ENCODE results near the gene TSPYL1.

Gene TSPYL1

DNA sequence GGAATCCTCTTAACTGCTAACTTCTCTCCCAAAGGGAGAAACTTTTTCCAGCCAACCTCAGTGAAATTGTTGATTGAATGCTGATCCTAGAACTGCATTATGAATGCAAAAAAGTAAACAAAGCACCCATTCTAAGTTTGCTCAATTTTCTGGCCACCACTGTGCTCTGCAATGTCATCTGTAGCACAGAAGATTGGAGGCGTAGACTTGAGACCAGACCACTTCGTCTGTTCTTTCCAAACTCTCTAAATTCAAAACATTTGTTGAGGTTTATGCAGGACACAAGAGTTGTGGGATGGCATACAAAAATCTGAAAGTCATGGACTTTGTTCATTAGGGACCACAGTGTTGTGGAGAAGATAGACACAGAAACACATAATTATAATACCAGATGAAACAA is 11.1 kb upstream of the TSPYL1 start:
- Histone ChIP-seq H3K27ac (ENCODE audit: extremely low read depth, low read depth, low read length) (no peak overlapping the region), H3K4me1 (ENCODE audit: control insufficient read depth, insufficient read depth, low read length) (no peaks in the 10 kb centered on the region), H3K4me3 (ENCODE audit: low read depth, low read length) (no peak overlapping the region), H3K9me3 (ENCODE audit: control insufficient read depth, insufficient read depth, low read depth, low read length) (no peaks in the 10 kb centered on the region), H3K36me3 (ENCODE audit: control insufficient read depth in 2 of 2, insufficient read depth in 1 of 2, low read length in 2 of 2) (no peaks in the 10 kb centered on the region)
- TF ChIP-seq, protein P1, sequence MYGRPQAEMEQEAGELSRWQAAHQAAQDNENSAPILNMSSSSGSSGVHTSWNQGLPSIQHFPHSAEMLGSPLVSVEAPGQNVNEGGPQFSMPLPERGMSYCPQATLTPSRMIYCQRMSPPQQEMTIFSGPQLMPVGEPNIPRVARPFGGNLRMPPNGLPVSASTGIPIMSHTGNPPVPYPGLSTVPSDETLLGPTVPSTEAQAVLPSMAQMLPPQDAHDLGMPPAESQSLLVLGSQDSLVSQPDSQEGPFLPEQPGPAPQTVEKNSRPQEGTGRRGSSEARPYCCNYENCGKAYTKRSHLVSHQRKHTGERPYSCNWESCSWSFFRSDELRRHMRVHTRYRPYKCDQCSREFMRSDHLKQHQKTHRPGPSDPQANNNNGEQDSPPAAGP (tag by site-specific recombination; IDR thresholded peaks at IDR 0.05): no peak
- no peak for TF ChIP-seq ZNF211 (tag by site-specific recombination; IDR thresholded peaks at IDR 0.05; ENCODE audit: low read depth)
- TF ChIP-seq PRDM6 (tag by site-specific recombination; IDR thresholded peaks at IDR 0.05): no peak
- TF ChIP-seq GFI1B (tag by site-specific recombination; IDR thresholded peaks at IDR 0.05): no peak
- TF ChIP-seq ZNF140 (tag by site-specific recombination; IDR thresholded peaks at IDR 0.05): no peak
- no peak for TF ChIP-seq PRDM4 (tag by site-specific recombination; IDR thresholded peaks at IDR 0.05)
- no peak for TF ChIP-seq ZNF133 (tag by site-specific recombination; IDR thresholded peaks at IDR 0.05)
- TF ChIP-seq ZNF221 (tag by site-specific recombination; IDR thresholded peaks at IDR 0.05; ENCODE audit: borderline replicate concordance): no peak
- TF ChIP-seq ZBTB8A (tag by site-specific recombination; IDR thresholded peaks at IDR 0.05): no peak
- TF ChIP-seq SALL2 (tag by site-specific recombination; IDR thresholded peaks at IDR 0.05; ENCODE audit: borderline replicate concordance): no peak
- no peak for TF ChIP-seq ZBTB17 (tag by site-specific recombination; IDR thresholded peaks at IDR 0.05)
- no peak for TF ChIP-seq HIC1 (tag by site-specific recombination; IDR thresholded peaks at IDR 0.05)
- TF ChIP-seq ZFP41 (tag by site-specific recombination; IDR thresholded peaks at IDR 0.05; ENCODE audit: borderline replicate concordance): no peak
- no peak for TF ChIP-seq KLF16 (tag by site-specific recombination; IDR thresholded peaks at IDR 0.05)
- TF ChIP-seq HOXD13 (CRISPR knock-in tag; IDR thresholded peaks at IDR 0.05; ENCODE audit: borderline replicate concordance): no peak
- no peak for TF ChIP-seq IKZF3 (tag by site-specific recombination; IDR thresholded peaks at IDR 0.05)
- TF ChIP-seq, protein P2, sequence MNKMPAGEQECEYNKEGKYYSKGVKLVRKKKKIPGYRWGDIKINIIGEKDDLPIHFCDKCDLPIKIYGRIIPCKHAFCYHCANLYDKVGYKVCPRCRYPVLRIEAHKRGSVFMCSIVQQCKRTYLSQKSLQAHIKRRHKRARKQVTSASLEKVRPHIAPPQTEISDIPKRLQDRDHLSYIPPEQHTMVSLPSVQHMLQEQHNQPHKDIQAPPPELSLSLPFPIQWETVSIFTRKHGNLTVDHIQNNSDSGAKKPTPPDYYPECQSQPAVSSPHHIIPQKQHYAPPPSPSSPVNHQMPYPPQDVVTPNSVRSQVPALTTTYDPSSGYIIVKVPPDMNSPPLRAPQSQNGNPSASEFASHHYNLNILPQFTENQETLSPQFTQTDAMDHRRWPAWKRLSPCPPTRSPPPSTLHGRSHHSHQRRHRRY (tag by site-specific recombination; IDR thresholded peaks at IDR 0.05): no peak
- ChIA-PET CTCF (interaction anchor here (0.7 to 4.3 kb wide), 6 partner anchors 11 to 270 kb away, joined by 4 to 108 read pairs (median 18); partner anchors contain the start of gene TSPYL1), POLR2A (no interaction called here)

- no peaks in the 10 kb centered on the region for H3K9me3 ChIP-seq (ENCODE audit: control insufficient read depth, insufficient read depth, low read depth, low read length)
- CTCF ChIA-PET: interaction anchor here (0.6 to 4.3 kb wide), 14 partner anchors 10 to 273 kb away, joined by 3 to 108 read pairs (median 7); partner anchors contain the start of genes CALHM5 and TSPYL1
- no peaks in the 10 kb centered on the region for H3K36me3 ChIP-seq (ENCODE audit: control insufficient read depth in 2 of 2, insufficient read depth in 1 of 2, low read length in 2 of 2)
Measured at GRCh38 chr6:116289876-116290275, 10.1 kb upstream of the TSPYL1 start.

More at GRCh38 chr6:116289876-116290275, 10.1 kb upstream of the TSPYL1 start:
- Histone ChIP-seq H3K27ac (ENCODE audit: extremely low read depth, low read depth, low read length) (no peak overlapping the region), H3K4me3 (ENCODE audit: low read depth, low read length) (no peak overlapping the region), H3K4me1 (ENCODE audit: control insufficient read depth, insufficient read depth, low read length) (no peaks in the 10 kb centered on the region)
- POLR2A ChIA-PET: no interaction called here
- TF ChIP-seq ZNF19 (tag by site-specific recombination; IDR thresholded peaks at IDR 0.05; ENCODE audit: low read depth) (no peak), INSM2 (tag by site-specific recombination; IDR thresholded peaks at IDR 0.05) (no peak), SCRT2 (tag by site-specific recombination; IDR thresholded peaks at IDR 0.05) (no peak), ZNF830 (tag by site-specific recombination; IDR thresholded peaks at IDR 0.05; ENCODE audit: low read depth) (no peak), ZNF777 (tag by site-specific recombination; IDR thresholded peaks at IDR 0.05; ENCODE audit: borderline replicate concordance) (no peak)
- TF ChIP-seq, protein P3, sequence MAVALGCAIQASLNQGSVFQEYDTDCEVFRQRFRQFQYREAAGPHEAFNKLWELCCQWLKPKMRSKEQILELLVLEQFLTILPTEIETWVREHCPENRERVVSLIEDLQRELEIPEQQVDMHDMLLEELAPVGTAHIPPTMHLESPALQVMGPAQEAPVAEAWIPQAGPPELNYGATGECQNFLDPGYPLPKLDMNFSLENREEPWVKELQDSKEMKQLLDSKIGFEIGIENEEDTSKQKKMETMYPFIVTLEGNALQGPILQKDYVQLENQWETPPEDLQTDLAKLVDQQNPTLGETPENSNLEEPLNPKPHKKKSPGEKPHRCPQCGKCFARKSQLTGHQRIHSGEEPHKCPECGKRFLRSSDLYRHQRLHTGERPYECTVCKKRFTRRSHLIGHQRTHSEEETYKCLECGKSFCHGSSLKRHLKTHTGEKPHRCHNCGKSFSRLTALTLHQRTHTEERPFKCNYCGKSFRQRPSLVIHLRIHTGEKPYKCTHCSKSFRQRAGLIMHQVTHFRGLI (tag by site-specific recombination; IDR thresholded peaks at IDR 0.05): no peak

All from HEK293 (cell line).